ENCODE data around the gene NAV3.
"Not testable (repeated sequence)": the region's sequence is repeated elsewhere in the genome, so short reads cannot be mapped to it uniquely, and the experiment has no call there.

NAV3 gene

GRCh38 chr12:78060186-78060585 lies 229.5 kb downstream of the NAV3 start:
- no peak for DNase-seq

GRCh38 chr12:78062786-78063185 lies 232.1 kb downstream of the NAV3 start:
- no peak for DNase-seq

- DNase-seq = no peak
These were observed 251.1 kb downstream of the NAV3 start for GRCh38 chr12:78081590-78082314.

- DNase-seq = no peak
These were observed 255.0 kb downstream of the NAV3 start for GRCh38 chr12:78085542-78086182.

- DNase-seq = no peak
These were observed 256.1 kb downstream of the NAV3 start for GRCh38 chr12:78086553-78087362.

- no peak for DNase-seq
These were observed 256.6 kb downstream of the NAV3 start for GRCh38 chr12:78087363-78087675.

- no peak for DNase-seq
These were observed 257.7 kb downstream of the NAV3 start for GRCh38 chr12:78088391-78088832.

- DNase-seq = no peak
These were observed 259.6 kb downstream of the NAV3 start for GRCh38 chr12:78090266-78090665.

- no peak for DNase-seq
These were observed 264.9 kb downstream of the NAV3 start for GRCh38 chr12:78095623-78096022.

GRCh38 chr12:78096909-78097597 lies 266.4 kb downstream of the NAV3 start:
- no peak for DNase-seq

- no peak for DNase-seq
These were observed 269.1 kb downstream of the NAV3 start for GRCh38 chr12:78099806-78100205.

- no peak for DNase-seq
These were observed 270.6 kb downstream of the NAV3 start for GRCh38 chr12:78101113-78101876.

GRCh38 chr12:78101946-78102635 lies 271.4 kb downstream of the NAV3 start:
- no peak for DNase-seq

GRCh38 chr12:78102801-78103200 lies 272.1 kb downstream of the NAV3 start:
- not testable (repeated sequence) for DNase-seq

- no peak for DNase-seq
These were observed 285.2 kb downstream of the NAV3 start for GRCh38 chr12:78115889-78116288.

GRCh38 chr12:78118036-78118435 lies 287.3 kb downstream of the NAV3 start:
- no peak for DNase-seq

- no peak for DNase-seq
These were observed 287.8 kb downstream of the NAV3 start for GRCh38 chr12:78118486-78118885.

- no peak for DNase-seq
These were observed 288.7 kb downstream of the NAV3 start for GRCh38 chr12:78119351-78119918.

GRCh38 chr12:78120306-78120705 lies 289.6 kb downstream of the NAV3 start:
- DNase-seq = no peak

GRCh38 chr12:78120866-78121560 lies 290.3 kb downstream of the NAV3 start:
- no peak for DNase-seq
